Measurements from ENCODE around the gene XPC.
A peak's percentile ranks its signal among the peaks of the same experiment; 100 is the strongest.

XPC gene

DNA sequence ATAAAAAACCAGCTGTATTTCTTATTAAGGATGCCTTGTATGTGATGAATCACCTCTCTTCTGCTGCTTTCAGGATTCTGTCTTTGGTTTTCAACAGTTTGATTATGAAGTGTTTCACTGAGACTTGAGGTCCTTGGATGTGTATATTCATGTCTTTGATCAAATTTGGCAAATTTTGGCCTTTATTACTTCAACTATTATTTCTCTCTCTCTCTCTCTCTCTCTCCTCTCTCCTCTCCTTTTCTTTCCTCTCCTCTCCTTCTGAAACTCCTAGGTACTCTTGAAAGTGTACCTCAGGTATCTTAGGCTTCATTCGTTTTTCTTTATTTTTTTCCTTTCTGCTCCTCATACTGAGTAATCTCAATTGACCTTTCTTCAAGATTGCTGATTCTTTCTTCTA, 43.5 kb upstream of the XPC start:
- Histone ChIP-seq H2BK120ac (ENCODE audit: low read depth, low read length) (no peak overlapping the region), H3K79me1 (replicated peaks; ENCODE audit: low read length, poor library complexity, severe bottlenecking) (no peaks in the 10 kb centered on the region), H3K4ac (ENCODE audit: low read depth in 1 of 2, low read length in 2 of 2) (no peak overlapping the region), H4K8ac (ENCODE audit: low read length) (no peak overlapping the region), H3K36me3 (ENCODE audit: control insufficient read depth in 1 of 2, insufficient read depth in 2 of 2, low read depth in 1 of 2, low read length in 2 of 2) (no peaks in the 10 kb centered on the region), H3K27ac (ENCODE audit: low read length, poor library complexity, severe bottlenecking) (no peak overlapping the region), H2AFZ (ENCODE audit: low read depth, low read length) (no peak overlapping the region), H4K91ac (ENCODE audit: low read length) (no peak overlapping the region), H2AK5ac (ENCODE audit: low read length, severe bottlenecking) (no peak overlapping the region), H3K4me1 (ENCODE audit: control insufficient read depth, insufficient read depth, low read depth, low read length) (peaks cover 7% of the 10 kb centered on the region), H3K27me3 (ENCODE audit: control insufficient read depth in 1 of 2, insufficient read depth in 1 of 2, low read length in 2 of 2) (peaks cover 0 to 5% of the 10 kb centered on the region in 2 experiments), H2BK15ac (ENCODE audit: low read depth, poor library complexity, severe bottlenecking) (no peak overlapping the region), H2BK12ac (ENCODE audit: low read length in 2 of 2) (no peak overlapping the region), H2BK5ac (ENCODE audit: low read depth, low read length, poor library complexity, severe bottlenecking) (no peak overlapping the region), H3K9ac (ENCODE audit: low read length) (no peak overlapping the region), H3K18ac (ENCODE audit: low read depth in 1 of 2, low read length in 2 of 2) (no peak overlapping the region), H3K9me3 (ENCODE audit: control insufficient read depth, low read length) (peaks cover 22% of the 10 kb centered on the region), H3K14ac (ENCODE audit: low read length in 2 of 2) (no peak overlapping the region), H3K4me2 (ENCODE audit: low read length, poor library complexity, severe bottlenecking) (no peak overlapping the region), H3K4me3 (ENCODE audit: insufficient read depth in 1 of 2, low read depth in 1 of 2, low read length in 2 of 2) (no peak overlapping the region), H3K23ac (ENCODE audit: low read length in 2 of 2) (no peak overlapping the region)
- WGBS = 96% methylated on average over 1 of the region's 1 CpG
- no peak for DNase-seq

GRCh38 chr3:14220933-14221332, 42.5 kb upstream of the XPC start:
- H3K14ac ChIP-seq (ENCODE audit: low read length in 2 of 2) = no peak overlapping the region
- WGBS = no CpG with 5 or more reads among the region's 1 CpG

DNA sequence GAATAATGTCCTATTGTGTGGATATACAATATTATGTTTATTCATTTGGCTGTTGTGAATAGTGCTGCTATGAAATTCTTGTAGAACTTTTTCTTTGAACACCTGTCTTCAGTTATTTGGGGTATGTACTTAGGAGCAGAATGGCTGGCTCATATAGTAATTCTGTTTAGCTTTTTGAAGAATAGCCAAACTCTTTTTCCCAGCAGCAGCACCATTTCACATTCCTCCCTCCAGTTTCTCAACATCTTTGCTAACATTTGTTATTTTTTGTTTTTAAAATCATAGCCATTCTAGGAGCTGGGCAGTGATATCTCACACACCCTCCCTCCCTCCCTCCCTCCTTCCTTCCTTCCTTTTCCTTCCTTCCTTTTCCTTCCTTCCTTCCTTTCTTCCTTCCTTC, 40.0 kb upstream of the XPC start:
- Histone ChIP-seq H3K4me1 (ENCODE audit: control insufficient read depth, insufficient read depth, low read depth, low read length) (peaks cover 2% of the 10 kb centered on the region), H2BK5ac (ENCODE audit: low read depth, low read length, poor library complexity, severe bottlenecking) (no peak overlapping the region), H2BK15ac (ENCODE audit: low read depth, poor library complexity, severe bottlenecking) (no peak overlapping the region), H3K36me3 (ENCODE audit: control insufficient read depth in 1 of 2, insufficient read depth in 2 of 2, low read depth in 1 of 2, low read length in 2 of 2) (no peaks in the 10 kb centered on the region), H3K4me2 (ENCODE audit: low read length, poor library complexity, severe bottlenecking) (no peak overlapping the region), H3K9me3 (ENCODE audit: control insufficient read depth, low read length) (peaks cover 22% of the 10 kb centered on the region), H2BK12ac (ENCODE audit: low read length in 2 of 2) (no peak overlapping the region), H3K27ac (ENCODE audit: low read length, poor library complexity, severe bottlenecking) (no peak overlapping the region), H4K91ac (ENCODE audit: low read length) (no peak overlapping the region), H3K18ac (ENCODE audit: low read depth in 1 of 2, low read length in 2 of 2) (no peak overlapping the region), H3K14ac (ENCODE audit: low read length in 2 of 2) (no peak overlapping the region), H3K27me3 (ENCODE audit: control insufficient read depth in 1 of 2, insufficient read depth in 1 of 2, low read length in 2 of 2) (no peaks in the 10 kb centered on the region), H2AK5ac (ENCODE audit: low read length, severe bottlenecking) (no peak overlapping the region), H4K8ac (ENCODE audit: low read length) (no peak overlapping the region), H3K9ac (ENCODE audit: low read length) (no peak overlapping the region), H2AFZ (ENCODE audit: low read depth, low read length) (no peak overlapping the region), H2BK120ac (ENCODE audit: low read depth, low read length) (no peak overlapping the region), H3K4ac (ENCODE audit: low read depth in 1 of 2, low read length in 2 of 2) (no peak overlapping the region), H3K79me1 (replicated peaks; ENCODE audit: low read length, poor library complexity, severe bottlenecking) (no peaks in the 10 kb centered on the region), H3K4me3 (ENCODE audit: insufficient read depth in 1 of 2, low read depth in 1 of 2, low read length in 2 of 2) (no peak overlapping the region), H3K23ac (ENCODE audit: low read length in 2 of 2) (no peak overlapping the region)
- DNase-seq = no peak

More at GRCh38 chr3:14220933-14221332, 42.5 kb upstream of the XPC start:
- no peak overlapping the region for H3K23ac ChIP-seq (ENCODE audit: low read length in 2 of 2)
- no peaks in the 10 kb centered on the region for H3K36me3 ChIP-seq (ENCODE audit: control insufficient read depth in 1 of 2, insufficient read depth in 2 of 2, low read depth in 1 of 2, low read length in 2 of 2)
- H2BK120ac ChIP-seq (ENCODE audit: low read depth, low read length) = no peak overlapping the region
- no peak overlapping the region for H3K9ac ChIP-seq (ENCODE audit: low read length)
- H2BK12ac ChIP-seq (ENCODE audit: low read length in 2 of 2) = no peak overlapping the region
- no peak for DNase-seq
- H3K9me3 ChIP-seq (ENCODE audit: control insufficient read depth, low read length) = peaks cover 22% of the 10 kb centered on the region
- no peaks in the 10 kb centered on the region for H3K79me1 ChIP-seq (replicated peaks; ENCODE audit: low read length, poor library complexity, severe bottlenecking)
- H2BK5ac ChIP-seq (ENCODE audit: low read depth, low read length, poor library complexity, severe bottlenecking) = no peak overlapping the region
- H2AFZ ChIP-seq (ENCODE audit: low read depth, low read length) = no peak overlapping the region
- no peak overlapping the region for H3K4me2 ChIP-seq (ENCODE audit: low read length, poor library complexity, severe bottlenecking)
- peaks cover 0 to 2% of the 10 kb centered on the region in 2 experiments for H3K27me3 ChIP-seq (ENCODE audit: control insufficient read depth in 1 of 2, insufficient read depth in 1 of 2, low read length in 2 of 2)
- H3K4me3 ChIP-seq (ENCODE audit: insufficient read depth in 1 of 2, low read depth in 1 of 2, low read length in 2 of 2) = no peak overlapping the region
- H4K8ac ChIP-seq (ENCODE audit: low read length) = no peak overlapping the region
- peaks cover 7% of the 10 kb centered on the region for H3K4me1 ChIP-seq (ENCODE audit: control insufficient read depth, insufficient read depth, low read depth, low read length)
- H2BK15ac ChIP-seq (ENCODE audit: low read depth, poor library complexity, severe bottlenecking) = no peak overlapping the region
- no peak overlapping the region for H3K4ac ChIP-seq (ENCODE audit: low read depth in 1 of 2, low read length in 2 of 2)
- H2AK5ac ChIP-seq (ENCODE audit: low read length, severe bottlenecking) = no peak overlapping the region
- no peak overlapping the region for H4K91ac ChIP-seq (ENCODE audit: low read length)
- H3K27ac ChIP-seq (ENCODE audit: low read length, poor library complexity, severe bottlenecking) = no peak overlapping the region
- H3K18ac ChIP-seq (ENCODE audit: low read depth in 1 of 2, low read length in 2 of 2) = no peak overlapping the region

DNA sequence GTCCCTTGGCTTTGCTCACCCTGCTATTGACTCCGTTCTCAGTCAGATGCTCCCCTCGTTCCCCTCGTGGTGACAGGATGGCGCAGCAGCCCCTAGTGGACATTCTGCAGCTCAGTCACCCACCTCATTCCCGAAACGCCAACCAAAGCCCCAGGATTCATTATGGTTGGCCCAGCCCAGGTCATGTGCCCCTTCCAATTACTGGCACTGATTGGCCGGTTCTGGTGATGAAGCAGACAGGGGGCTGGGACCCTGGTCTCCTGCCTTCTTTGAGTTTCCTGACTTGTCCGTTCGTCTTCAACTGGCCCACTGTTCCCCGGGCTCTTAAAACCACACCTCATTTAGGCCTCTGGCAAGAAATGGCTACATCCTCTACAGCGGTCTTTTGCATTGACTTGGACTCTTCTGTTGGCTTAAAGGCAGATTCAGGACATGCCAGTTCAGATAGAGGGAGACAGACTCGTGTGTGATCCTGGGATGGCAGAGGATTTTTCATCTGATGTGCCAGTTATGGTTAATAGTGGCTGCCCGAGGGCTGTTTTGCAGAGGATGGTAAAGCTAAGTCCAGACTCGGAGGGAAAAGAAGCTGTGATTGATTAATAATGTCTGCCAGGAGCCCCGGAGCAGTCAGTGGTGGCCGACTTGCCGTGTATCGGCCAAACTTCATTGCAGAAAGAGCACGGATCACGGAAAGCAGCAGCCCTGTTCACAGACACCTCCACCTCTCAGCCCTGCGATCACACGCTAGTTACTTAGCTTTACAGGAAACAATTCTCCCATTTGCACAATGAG, 38.1 kb upstream of the XPC start:
- Histone ChIP-seq H3K4me3 (ENCODE audit: insufficient read depth in 1 of 2, low read depth in 1 of 2, low read length in 2 of 2) (peak overlapping the region in 1 of 2 experiments; percentile 70), H3K14ac (ENCODE audit: low read length in 2 of 2) (no peak overlapping the region), H3K4me1 (ENCODE audit: control insufficient read depth, insufficient read depth, low read depth, low read length) (peaks cover 7% of the 10 kb centered on the region), H3K23ac (ENCODE audit: low read length in 2 of 2) (no peak overlapping the region), H2BK12ac (ENCODE audit: low read length in 2 of 2) (peak overlapping the region in 1 of 2 experiments; percentile 52), H3K27me3 (ENCODE audit: control insufficient read depth in 1 of 2, insufficient read depth in 1 of 2, low read length in 2 of 2) (no peaks in the 10 kb centered on the region), H2BK5ac (ENCODE audit: low read depth, low read length, poor library complexity, severe bottlenecking) (no peak overlapping the region), H3K36me3 (ENCODE audit: control insufficient read depth in 1 of 2, insufficient read depth in 2 of 2, low read depth in 1 of 2, low read length in 2 of 2) (no peaks in the 10 kb centered on the region), H2BK15ac (ENCODE audit: low read depth, poor library complexity, severe bottlenecking) (peak overlapping the region; percentile 33), H2BK120ac (ENCODE audit: low read depth, low read length) (no peak overlapping the region), H3K4ac (ENCODE audit: low read depth in 1 of 2, low read length in 2 of 2) (peak overlapping the region in 1 of 2 experiments; percentile 41), H3K4me2 (ENCODE audit: low read length, poor library complexity, severe bottlenecking) (no peak overlapping the region), H2AK5ac (ENCODE audit: low read length, severe bottlenecking) (peak overlapping the region; percentile 33), H3K9me3 (ENCODE audit: control insufficient read depth, low read length) (peaks cover 16% of the 10 kb centered on the region), H4K91ac (ENCODE audit: low read length) (peak overlapping the region; percentile 43), H4K8ac (ENCODE audit: low read length) (peak overlapping the region; percentile 67), H3K27ac (ENCODE audit: low read length, poor library complexity, severe bottlenecking) (peak overlapping the region; percentile 24), H2AFZ (ENCODE audit: low read depth, low read length) (no peak overlapping the region), H3K18ac (ENCODE audit: low read depth in 1 of 2, low read length in 2 of 2) (peak overlapping the region; percentile 14 to 32), H3K79me1 (replicated peaks; ENCODE audit: low read length, poor library complexity, severe bottlenecking) (no peaks in the 10 kb centered on the region), H3K9ac (ENCODE audit: low read length) (peak overlapping the region; percentile 54)
- 68% methylated on average over 22 of the region's 22 CpGs for WGBS
- DNase-seq = no peak
